Liver (tissue), 9 donors: ENCODE results near the gene YPEL2. TPM values are rescaled to one million over a fixed set of nuclear protein-coding genes. Genes with fewer than 3 reads are reported as not detected.
A peak's percentile ranks its signal among the peaks of the same experiment; 100 is the strongest.

ENCODE experiments used
- DNase-seq: peaks from one replicate; pipeline ENCODE4 v3.0.0-alpha.2; 2017; ENCODE audit warnings: low spot score
- H3K27ac ChIP-seq, 2 donors: one replicate each; pipeline ENCODE4 v1.7.0; 2013; ENCODE audit warnings: inconsistent platforms in 2 of 2, low read length in 2 of 2, control low read depth in 1 of 2, low read depth in 1 of 2, mild to moderate bottlenecking in 1 of 2
- H3K27me3 ChIP-seq, 4 donors: one replicate each; pipeline versions ENCODE4 v1.6.1 to v1.7.0; 2013; ENCODE audit warnings: low read length in 3 of 4, inconsistent platforms in 1 of 4, mild to moderate bottlenecking in 1 of 4, moderate library complexity in 1 of 4; ENCODE audit not compliant: control insufficient read depth in 4 of 4, insufficient read depth in 4 of 4
- H3K36me3 ChIP-seq, 4 donors: one replicate each; pipeline versions ENCODE4 v1.6.1 to v1.7.0; 2013; ENCODE audit warnings: low read length in 3 of 4, mild to moderate bottlenecking in 3 of 4, low read depth in 1 of 4, moderate library complexity in 1 of 4; ENCODE audit not compliant: control insufficient read depth in 4 of 4, insufficient read depth in 3 of 4
- H3K4me1 ChIP-seq, 4 donors: one replicate each; pipeline versions ENCODE4 v1.6.1 to v1.7.0; 2013; ENCODE audit warnings: low read length in 3 of 4, mild to moderate bottlenecking in 3 of 4, moderate library complexity in 1 of 4; ENCODE audit not compliant: control insufficient read depth in 4 of 4, insufficient read depth in 4 of 4
- H3K4me3 ChIP-seq, 3 donors: one replicate each; pipeline versions ENCODE4 v1.6.1 to v1.7.0; 2013; ENCODE audit warnings: low read length in 3 of 3, control low read depth in 1 of 3, low read depth in 1 of 3, mild to moderate bottlenecking in 1 of 3
- H3K9ac ChIP-seq, 2 donors: one replicate each; pipeline ENCODE4 v1.7.0; 2013; ENCODE audit warnings: low read length in 2 of 2, mild to moderate bottlenecking in 2 of 2, moderate library complexity in 2 of 2, control low read depth in 1 of 2, low read depth in 1 of 2
- H3K9me3 ChIP-seq, 4 donors: one replicate each; pipeline versions ENCODE4 v1.6.1 to v1.7.0; 2013; ENCODE audit warnings: low read length in 3 of 4; ENCODE audit not compliant: control insufficient read depth in 4 of 4
- ATF3 ChIP-seq: IDR thresholded peaks from 2 replicates; pipeline ENCODE4 v1.6.1; 2016; ENCODE audit warnings: antibody characterized with exemption
- CTCF ChIP-seq: fragments of 150-350 bp; IDR thresholded peaks from 2 replicates; pipeline ENCODE4 v1.5.1; 2017; ENCODE audit warnings: improper control_type of control experiment, low read depth, low read length; ENCODE audit not compliant: missing input control
- EGR1 ChIP-seq, 2 donors: IDR thresholded peaks; 2 replicates each; pipeline ENCODE4 v1.6.1; 2016 to 2018; ENCODE audit warnings: antibody characterized with exemption in 2 of 2, low read depth in 2 of 2
- FOXA1 ChIP-seq: IDR thresholded peaks from 2 replicates; pipeline ENCODE4 v1.6.1; 2016; ENCODE audit warnings: antibody characterized with exemption
- FOXA2 ChIP-seq: IDR thresholded peaks from 2 replicates; pipeline ENCODE4 v1.6.1; 2016; ENCODE audit warnings: antibody characterized with exemption
- GABPA ChIP-seq, 2 donors: IDR thresholded peaks in 1 of 2; conservative IDR thresholded peaks in 1 of 2; 2 replicates each; pipeline ENCODE4 v1.6.1; 2016; ENCODE audit warnings: antibody characterized with exemption in 2 of 2, mild to moderate bottlenecking in 1 of 2, moderate library complexity in 1 of 2
- HNF4A ChIP-seq, 2 donors: conservative IDR thresholded peaks; 2 replicates each; pipeline ENCODE4 v1.6.1; 2016; ENCODE audit warnings: antibody characterized with exemption in 2 of 2, mild to moderate bottlenecking in 2 of 2
- HNF4G ChIP-seq: IDR thresholded peaks from 2 replicates; pipeline ENCODE4 v1.6.1; 2016; ENCODE audit warnings: antibody characterized with exemption
- JUND ChIP-seq, 2 donors: IDR thresholded peaks; 2 replicates each; pipeline ENCODE4 v1.6.1; 2016; ENCODE audit warnings: antibody characterized with exemption in 2 of 2
- MAX ChIP-seq: IDR thresholded peaks from 2 replicates; pipeline ENCODE4 v1.6.1; 2016; ENCODE audit warnings: antibody characterized with exemption
- NR2F2 ChIP-seq: IDR thresholded peaks from 2 replicates; pipeline ENCODE4 v1.6.1; 2016; ENCODE audit warnings: antibody characterized with exemption
- RAD21 ChIP-seq, 2 donors: IDR thresholded peaks; 2 replicates each; pipeline ENCODE4 v1.6.1; 2016; ENCODE audit warnings: antibody characterized with exemption in 2 of 2, mild to moderate bottlenecking in 2 of 2
- RXRA ChIP-seq, 2 donors: IDR thresholded peaks; 2 replicates each; pipeline ENCODE4 v1.6.1; 2017 to 2018; ENCODE audit warnings: antibody characterized with exemption in 2 of 2, mild to moderate bottlenecking in 1 of 2
- SP1 ChIP-seq: IDR thresholded peaks from 2 replicates; pipeline ENCODE4 v1.6.1; 2018; ENCODE audit warnings: antibody characterized with exemption, mild to moderate bottlenecking
- TAF1 ChIP-seq: conservative IDR thresholded peaks from 2 replicates; pipeline ENCODE4 v1.6.1; 2016; ENCODE audit warnings: antibody characterized with exemption, mild to moderate bottlenecking
- YY1 ChIP-seq: IDR thresholded peaks from 2 replicates; pipeline ENCODE4 v1.6.1; 2016; ENCODE audit warnings: antibody characterized with exemption, mild to moderate bottlenecking
- ZBTB33 ChIP-seq: IDR thresholded peaks from 2 replicates; pipeline ENCODE4 v1.6.1; 2016; ENCODE audit warnings: antibody characterized with exemption
- WGBS: extraction: QIAGEN DNeasy Blood & Tissue Kit; methylation state at CpG from one replicate; pipeline ENCODE4 v1.1.7; 2013; 5-methylcytosine and 5-hydroxymethylcytosine counted together
- polyA plus RNA-seq, 2 donors: library from polyadenylated mRNA; stranded (reverse) in 1 of 2; unstranded in 1 of 2; fragments of 200-250 nt in 1 of 2; fragments of >200 nt in 1 of 2; fragmentation: Nextera tagmentation in 1 of 2; extraction: Ambion mirVana in 1 of 2; gene quantifications; one replicate each; pipeline versions ENCODE4 v1.2.1 to v1.2.3, GENCODE V29; 2013 to 2015
- total RNA-seq, 2 donors: library from RNA; depleted of rRNA; stranded (reverse); fragments of >200 nt; gene quantifications; one replicate each; pipeline ENCODE4 v1.2.3, GENCODE V29; 2014
- donor health status: healthy.
- donor health status: healthy.
- donor health status: healthy.
- donor health status: healthy.
- donor health status: healthy.

The YPEL2 gene
- total and polyA plus RNA-seq, 4 donors, result 4.2 to 23.8 (median 11.3) TPM

- WGBS, result 4% methylated on average over 6 of the region's 6 CpGs
- TF ChIP-seq ZBTB33 (no peak), HNF4G (no peak), RXRA (IDR thresholded peaks at IDR 0.05) (peak; percentile 57 to 67), ATF3 (no peak), MAX (peak; percentile 93), SP1 (peak; percentile 59), TAF1 (no peak), NR2F2 (peak; percentile 62), CTCF (peak; percentile 89), FOXA1 (no peak), GABPA (IDR thresholded peaks at IDR 0.05 in 1 of 2, conservative IDR thresholded peaks at IDR 0.05 in 1 of 2) (no peak), YY1 (no peak), RAD21 (IDR thresholded peaks at IDR 0.05) (peak; percentile 94 to 97), EGR1 (IDR thresholded peaks at IDR 0.05; ENCODE audit: low read depth in 2 of 2) (peak in 1 of 2 donors; percentile 87), HNF4A (conservative IDR thresholded peaks at IDR 0.05) (peak; percentile 39 to 52), JUND (IDR thresholded peaks at IDR 0.05) (peak in 1 of 2 donors; percentile 30)
- H3K4me3 ChIP-seq, result no peak overlapping the region
- no peaks in the 10 kb centered on the region for H3K9me3 ChIP-seq
- H3K4me1 ChIP-seq, result peaks cover 11 to 55% (median 37%) of the 10 kb centered on the region in 4 donors
- H3K27ac ChIP-seq, result peak overlapping the region; percentile 98 to 99
- peak; percentile 50 for DNase-seq
- H3K36me3 ChIP-seq, result peaks cover 0 to 2% (median 0%) of the 10 kb centered on the region in 4 donors
- peak overlapping the region in 1 of 2 donors; percentile 52 for H3K9ac ChIP-seq
- H3K27me3 ChIP-seq, result no peaks in the 10 kb centered on the region
Measured at GRCh38 chr17:59329176-59330052, 2.0 kb upstream of the YPEL2 start.

GRCh38 chr17:59330053-59330942 lies 1.2 kb upstream of the YPEL2 start:
- peaks cover 11 to 63% (median 41%) of the 10 kb centered on the region in 4 donors for H3K4me1 ChIP-seq
- peak overlapping the region; percentile 98 to 99 for H3K27ac ChIP-seq
- peak; percentile 61 for DNase-seq
- H3K27me3 ChIP-seq, result no peaks in the 10 kb centered on the region
- peak overlapping the region in 1 of 2 donors; percentile 97 for H3K9ac ChIP-seq
- H3K4me3 ChIP-seq, result peak overlapping the region in 2 of 3 donors; percentile 45 to 96
- H3K9me3 ChIP-seq, result no peaks in the 10 kb centered on the region
- WGBS, result 9% methylated on average over 17 of the region's 17 CpGs
- peaks cover 0 to 2% (median 0%) of the 10 kb centered on the region in 4 donors for H3K36me3 ChIP-seq
- TF ChIP-seq CTCF (no peak), YY1 (peak; percentile 85), ATF3 (peak; percentile 13), HNF4G (peak; percentile 22), RXRA (IDR thresholded peaks at IDR 0.05) (peak; percentile 83 to 91), MAX (peak; percentile 99), EGR1 (IDR thresholded peaks at IDR 0.05; ENCODE audit: low read depth in 2 of 2) (peak; percentile 91 to 96), FOXA2 (peak; percentile 40), TAF1 (no peak), JUND (IDR thresholded peaks at IDR 0.05) (peak; percentile 72 to 77), ZBTB33 (peak; percentile 74), SP1 (peak; percentile 88)
